IMR-90 (cell line): ENCODE data around the gene MTR. TPM values are rescaled to one million over a fixed set of nuclear protein-coding genes. Genes with fewer than 3 reads are reported as not detected.

Experiments used
- ATAC-seq: fragments of 200-7000 bp; cut with Tn5 transposase; 2 replicates; pipeline ENCODE4 v1.9.1; 2020; ENCODE audit warnings: low read depth, mild to moderate bottlenecking, moderate library complexity
- BruUV-seq: library from RNA; stranded (reverse); fragments of 400-500 nt; replicated peaks from 2 replicates; lab custom pipeline; 2021; lab: Mats Ljungman, UMichigan
- CTCF ChIA-PET: fragments of 300-600 bp; formaldehyde crosslinking; extraction: SDS; loops from one replicate; lab custom pipeline; 2021; ENCODE audit warnings: antibody characterized with exemption; lab: Yijun Ruan, JAX
- POLR2A ChIA-PET: fragments of 300-600 bp; sonication (Branson Sonifier 250); formaldehyde crosslinking; loops from one replicate; lab custom pipeline; 2022; ENCODE audit warnings: antibody characterized with exemption; ENCODE audit not compliant: unreplicated experiment; lab: Charles Lee
- DNase-seq: peaks from one replicate; pipeline ENCODE4 v3.0.0; 2013
- H2AFZ ChIP-seq: replicated peaks from 2 replicates; pipeline ENCODE3; 2013; ENCODE audit warnings: low read length, mild to moderate bottlenecking; ENCODE audit not compliant: poor library complexity
- H2AK5ac ChIP-seq: 2 replicates; pipeline ENCODE4 v1.6.1; 2013; ENCODE audit warnings: low read depth, low read length, inconsistent platforms
- H2AK9ac ChIP-seq: replicated peaks from 2 replicates; pipeline ENCODE3; 2013; ENCODE audit warnings: mild to moderate bottlenecking, low read depth, low read length, moderate library complexity; ENCODE audit not compliant: poor library complexity
- H2BK120ac ChIP-seq: 2 replicates; pipeline ENCODE4 v1.6.1; 2013; ENCODE audit warnings: low read depth, low read length, inconsistent platforms
- H2BK15ac ChIP-seq: 3 replicates; pipeline ENCODE4 v1.6.1; 2013; ENCODE audit warnings: low read depth, low read length, inconsistent platforms
- H2BK20ac ChIP-seq: 2 replicates; pipeline ENCODE4 v1.6.1; 2013; ENCODE audit warnings: low read depth, mild to moderate bottlenecking, inconsistent platforms, low read length, moderate library complexity
- H2BK5ac ChIP-seq: 2 replicates; pipeline ENCODE4 v1.6.1; 2013; ENCODE audit warnings: mild to moderate bottlenecking, low read depth, low read length, inconsistent platforms; ENCODE audit not compliant: poor library complexity, severe bottlenecking
- H3K14ac ChIP-seq: replicated peaks from 2 replicates; pipeline ENCODE4 v1.6.1; 2013; ENCODE audit warnings: low read depth, low read length, inconsistent platforms
- H3K18ac ChIP-seq: 2 replicates; pipeline ENCODE4 v1.6.1; 2013; ENCODE audit warnings: low read depth, low read length, control low read depth
- H3K23ac ChIP-seq: 2 replicates; pipeline ENCODE4 v1.6.1; 2013; ENCODE audit warnings: low read depth, low read length, inconsistent platforms
- H3K27ac ChIP-seq: 2 replicates; pipeline ENCODE4 v1.5.1; 2013; ENCODE audit warnings: mild to moderate bottlenecking, control low read depth, low read length; ENCODE audit not compliant: insufficient read depth
- H3K27me3 ChIP-seq: 2 replicates; pipeline ENCODE4 v1.6.1; 2013; ENCODE audit warnings: low read length; ENCODE audit not compliant: control insufficient read depth, insufficient read depth
- H3K36me3 ChIP-seq: 2 replicates; pipeline ENCODE4 v1.6.1; 2013; ENCODE audit warnings: low read length, mixed read lengths; ENCODE audit not compliant: control insufficient read depth, insufficient read depth
- H3K4ac ChIP-seq: 2 replicates; pipeline ENCODE4 v1.6.1; 2013; ENCODE audit warnings: low read depth, low read length, inconsistent platforms
- H3K4me1 ChIP-seq: 2 replicates; pipeline ENCODE4 v1.6.1; 2013; ENCODE audit warnings: low read length, mixed read lengths; ENCODE audit not compliant: control insufficient read depth, insufficient read depth
- H3K4me2 ChIP-seq: 2 replicates; pipeline ENCODE4 v1.6.1; 2013; ENCODE audit warnings: low read depth, mild to moderate bottlenecking, control low read depth, low read length, moderate library complexity
- H3K4me3 ChIP-seq: 2 replicates; pipeline ENCODE4 v1.5.1; 2013; ENCODE audit warnings: low read depth, mild to moderate bottlenecking, control low read depth, low read length, moderate library complexity; ENCODE audit not compliant: insufficient read depth
- H3K56ac ChIP-seq: 2 replicates; pipeline ENCODE4 v1.6.1; 2013; ENCODE audit warnings: low read length, inconsistent platforms; ENCODE audit not compliant: insufficient read depth; ENCODE audit errors: extremely low read depth
- H3K79me1 ChIP-seq, 2 experiments: 2 replicates each; pipeline ENCODE4 v1.6.1; 2013; ENCODE audit warnings: low read length in 2 of 2, inconsistent platforms in 1 of 2, low read depth in 1 of 2
- H3K9ac ChIP-seq: 2 replicates; pipeline ENCODE4 v1.6.1; 2013; ENCODE audit warnings: low read depth, low read length, control low read depth
- H3K9me1 ChIP-seq: 2 replicates; pipeline ENCODE4 v1.6.1; 2013; ENCODE audit warnings: low read length, inconsistent platforms; ENCODE audit not compliant: insufficient read depth
- H3K9me3 ChIP-seq: 2 replicates; pipeline ENCODE4 v1.6.1; 2013; ENCODE audit warnings: low read length; ENCODE audit not compliant: control insufficient read depth, insufficient read depth
- H4K20me1 ChIP-seq: 2 replicates; pipeline ENCODE4 v1.6.1; 2013; ENCODE audit warnings: low read length, inconsistent platforms; ENCODE audit not compliant: insufficient read depth
- H4K5ac ChIP-seq: 2 replicates; pipeline ENCODE4 v1.6.1; 2013; ENCODE audit warnings: mild to moderate bottlenecking, low read depth, low read length, control low read depth
- H4K8ac ChIP-seq, 2 experiments: 2 replicates each; pipeline ENCODE4 v1.6.1; 2013; ENCODE audit warnings: low read depth in 2 of 2, low read length in 2 of 2, control low read depth in 1 of 2, inconsistent platforms in 1 of 2
- H4K91ac ChIP-seq: 2 replicates; pipeline ENCODE4 v1.6.1; 2013; ENCODE audit warnings: low read depth, low read length, inconsistent platforms; ENCODE audit not compliant: insufficient read depth
- BHLHE40 ChIP-seq: fragments of 150-350 bp; IDR thresholded peaks from 2 replicates; pipeline ENCODE4 v1.6.1; 2016; ENCODE audit warnings: mild to moderate bottlenecking, low read depth, low read length
- CHD1 ChIP-seq: IDR thresholded peaks from 2 replicates; pipeline ENCODE4 v1.6.1; 2012; ENCODE audit warnings: low read depth, low read length, improper control_type of control experiment
- FOS ChIP-seq: fragments of 150-350 bp; IDR thresholded peaks from 2 replicates; pipeline ENCODE4 v1.6.1; 2016; ENCODE audit warnings: low read depth, low read length
- MAZ ChIP-seq: IDR thresholded peaks from 2 replicates; pipeline ENCODE4 v1.6.1; 2012; ENCODE audit warnings: low read depth, mild to moderate bottlenecking, low read length, improper control_type of control experiment, moderate library complexity, borderline replicate concordance
- NFE2L2 ChIP-seq: fragments of 150-350 bp; IDR thresholded peaks from 2 replicates; pipeline ENCODE4 v1.6.1; 2016; ENCODE audit warnings: low read depth, mild to moderate bottlenecking, low read length
- POLR2A ChIP-seq: IDR thresholded peaks from 2 replicates; pipeline ENCODE4 v1.6.1; 2012; ENCODE audit warnings: mild to moderate bottlenecking, low read depth, low read length
- RAD21 ChIP-seq: IDR thresholded peaks from 2 replicates; pipeline ENCODE4 v1.6.1; 2012; ENCODE audit warnings: low read length, improper control_type of control experiment
- RCOR1 ChIP-seq: IDR thresholded peaks from 2 replicates; pipeline ENCODE4 v1.6.1; 2012; ENCODE audit warnings: mild to moderate bottlenecking, low read length, improper control_type of control experiment; ENCODE audit not compliant: insufficient replicate concordance
- SMC3 ChIP-seq: fragments of 150-350 bp; IDR thresholded peaks from 2 replicates; pipeline ENCODE4 v1.6.1; 2016; ENCODE audit warnings: low read depth, mild to moderate bottlenecking, antibody characterized with exemption, low read length, moderate library complexity
- WGBS, 2 experiments: methylation state at CpG; one replicate each; pipeline versions ENCODE4 v1.1.5 to v1.1.7; 2013; ENCODE audit warnings: missing lambda C conversion rate in 2 of 2; ENCODE audit not compliant: insufficient read length in 1 of 2; ENCODE audit errors: extremely low coverage in 2 of 2; 5-methylcytosine and 5-hydroxymethylcytosine counted together
- dilution Hi-C: fragments of 300-500 bp; cut with HindIII; formaldehyde crosslinking; loops from one replicate; pipeline ENCODE4 v1.14.3; 2018; ENCODE audit warnings: low sequenced_read_pairs; ENCODE audit not compliant: unreplicated experiment
- in situ Hi-C: fragments of 300-500 bp; cut with MboI; formaldehyde crosslinking; loops from 3 replicates; pipeline ENCODE4 v1.14.3; 2019; ENCODE audit warnings: low sequenced_read_pairs, inconsistent platforms, mixed read lengths
- intact Hi-C: fragments of 100-400 bp; cut with micrococcal nuclease; formaldehyde crosslinking; loops from 2 replicates; pipeline ENCODE4 v1.10.0; 2022
- polyA plus RNA-seq, 3 experiments: library from polyadenylated mRNA; depleted of rRNA; stranded (reverse); fragments of >200 nt; gene quantifications; 2 replicates each; pipeline ENCODE4 v1.2.3, GENCODE V29; 2012; ENCODE audit warnings: low replicate concordance in 1 of 3
- total RNA-seq: library from RNA; depleted of rRNA; stranded (reverse); fragments of >200 nt; gene quantifications from 2 replicates; pipeline ENCODE4 v1.2.3, GENCODE V29; 2012
- TF ChIP-seq, protein P1 (sequence below): fragments of 150-350 bp; IDR thresholded peaks from 2 replicates; pipeline ENCODE4 v1.6.1; 2017; ENCODE audit warnings: mild to moderate bottlenecking, antibody characterized with exemption, low read length, low read depth
- TF ChIP-seq, protein P2 (sequence below): fragments of 150-350 bp; IDR thresholded peaks from 2 replicates; pipeline ENCODE4 v1.6.1; 2016; ENCODE audit warnings: low read depth, mild to moderate bottlenecking, low read length, moderate library complexity, borderline replicate concordance

The MTR gene
- total and polyA plus RNA-seq, 2 of the 4 experiments (the other 2 are of a cell fraction), result 7.7 to 31.0 TPM

DNA sequence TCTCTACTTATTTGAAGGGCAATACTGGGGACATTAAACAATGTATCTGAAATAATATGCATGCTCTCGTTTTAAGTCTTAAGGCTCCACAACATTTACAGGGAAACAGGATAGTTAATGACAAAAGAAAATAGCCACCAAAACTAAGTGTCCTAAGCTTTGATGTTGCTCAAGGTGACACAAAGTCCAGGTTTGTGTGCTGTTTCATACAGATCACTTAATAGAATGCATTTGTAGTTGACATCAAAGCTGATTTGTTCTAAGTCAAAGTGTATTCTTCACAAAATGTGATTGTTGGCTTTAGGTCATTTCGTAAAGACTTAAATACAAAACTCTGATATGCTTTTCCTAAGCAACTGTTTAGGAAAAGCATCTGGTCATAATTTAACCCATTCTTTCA lies 37.5 kb upstream of the MTR start:
- Histone ChIP-seq H2BK20ac (no peak overlapping the region), H3K4ac (no peak overlapping the region), H3K27ac (no peak overlapping the region), H3K23ac (no peak overlapping the region), H2BK120ac (no peak overlapping the region), H4K8ac (no peak overlapping the region), H2AFZ (no peak overlapping the region), H3K79me1 (no peaks in the 10 kb centered on the region), H2BK5ac (no peak overlapping the region), H4K5ac (no peak overlapping the region), H4K20me1 (no peaks in the 10 kb centered on the region), H3K14ac (no peak overlapping the region), H2BK15ac (no peak overlapping the region), H4K91ac (no peak overlapping the region), H3K9me3 (no peaks in the 10 kb centered on the region), H3K36me3 (no peaks in the 10 kb centered on the region), H3K9ac (no peak overlapping the region), H2AK9ac (no peak overlapping the region), H3K56ac (no peak overlapping the region), H3K4me1 (no peaks in the 10 kb centered on the region), H3K4me3 (no peak overlapping the region), H3K18ac (no peak overlapping the region), H3K27me3 (no peaks in the 10 kb centered on the region), H3K9me1 (no peaks in the 10 kb centered on the region), H3K4me2 (no peak overlapping the region), H2AK5ac (no peak overlapping the region)
- no CpG with 5 or more reads among the region's 2 CpGs for WGBS, 2 experiments
- in situ Hi-C loops, result loop anchor here (5.0 to 25.0 kb wide), 3 partner anchors 115 to 807 kb away; no protein-coding TSS in a partner anchor
- no peak for TF ChIP-seq POLR2A
- TF ChIP-seq RCOR1, result no peak
- TF ChIP-seq NFE2L2, result no peak
- no peak for TF ChIP-seq FOS
- no peak for TF ChIP-seq CHD1
- TF ChIP-seq, protein P1, sequence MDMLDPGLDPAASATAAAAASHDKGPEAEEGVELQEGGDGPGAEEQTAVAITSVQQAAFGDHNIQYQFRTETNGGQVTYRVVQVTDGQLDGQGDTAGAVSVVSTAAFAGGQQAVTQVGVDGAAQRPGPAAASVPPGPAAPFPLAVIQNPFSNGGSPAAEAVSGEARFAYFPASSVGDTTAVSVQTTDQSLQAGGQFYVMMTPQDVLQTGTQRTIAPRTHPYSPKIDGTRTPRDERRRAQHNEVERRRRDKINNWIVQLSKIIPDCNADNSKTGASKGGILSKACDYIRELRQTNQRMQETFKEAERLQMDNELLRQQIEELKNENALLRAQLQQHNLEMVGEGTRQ, result no peak
- no peak for TF ChIP-seq MAZ
- no peak for TF ChIP-seq BHLHE40
- no peak for TF ChIP-seq SMC3
- TF ChIP-seq RAD21, result no peak
- TF ChIP-seq, protein P2, sequence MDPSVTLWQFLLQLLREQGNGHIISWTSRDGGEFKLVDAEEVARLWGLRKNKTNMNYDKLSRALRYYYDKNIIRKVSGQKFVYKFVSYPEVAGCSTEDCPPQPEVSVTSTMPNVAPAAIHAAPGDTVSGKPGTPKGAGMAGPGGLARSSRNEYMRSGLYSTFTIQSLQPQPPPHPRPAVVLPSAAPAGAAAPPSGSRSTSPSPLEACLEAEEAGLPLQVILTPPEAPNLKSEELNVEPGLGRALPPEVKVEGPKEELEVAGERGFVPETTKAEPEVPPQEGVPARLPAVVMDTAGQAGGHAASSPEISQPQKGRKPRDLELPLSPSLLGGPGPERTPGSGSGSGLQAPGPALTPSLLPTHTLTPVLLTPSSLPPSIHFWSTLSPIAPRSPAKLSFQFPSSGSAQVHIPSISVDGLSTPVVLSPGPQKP, result no peak
- ATAC-seq (no peak), DNase-seq (no peak)
- ChIA-PET POLR2A (no interaction called here), CTCF (no interaction called here)
- no TSS peak for BruUV-seq
- intact Hi-C loops, result loop anchor here (10.0 kb wide), 1 partner anchor 143 kb away; no protein-coding TSS in a partner anchor
- dilution Hi-C loops, result no loop called here
